Muscle of arm (tissue), 14 donors: ENCODE data around the gene MTA2. TPM values are rescaled to one million over a fixed set of nuclear protein-coding genes. Genes with fewer than 3 reads are reported as not detected.
A peak's percentile ranks its signal among the peaks of the same experiment; 100 is the strongest.
"Not testable (repeated sequence)": the region's sequence is repeated elsewhere in the genome, so short reads cannot be mapped to it uniquely, and the experiment has no call there.

Source experiments
- DNase-seq: peaks from one replicate; pipeline ENCODE4 v3.0.0-alpha.2; 2013
- long read RNA-seq, 11 donors: transcript quantifications; one replicate each; lab custom pipeline, GENCODE V29; 2026
- polyA plus RNA-seq, 12 donors: library from polyadenylated mRNA; unstranded; fragments of 120-200 nt; gene quantifications; one replicate each; pipeline ENCODE4 v1.2.1, GENCODE V29; 2013; ENCODE audit not compliant: insufficient read length in 12 of 12

Gene MTA2
- polyA plus RNA-seq, result 100 to 1,000 TPM in 1 of 12 donors, 10 to 100 TPM in 11; 29.1 to 168 (median 45.1) TPM
- long read RNA-seq, donor 1, partial matches to known transcripts, result 12 of 13 reads
- long read RNA-seq, donor 1, other reads (novel, unspliced or antisense), result 0 of 13 reads
- long read RNA-seq, donor 2, partial matches to known transcripts, result 0 of 1 reads
- long read RNA-seq, donor 2, other reads (novel, unspliced or antisense), result 0 of 1 reads
- long read RNA-seq, donor 3, result 0 reads
- long read RNA-seq, donor 4, partial matches to known transcripts, result 0 of 1 reads
- long read RNA-seq, donor 4, other reads (novel, unspliced or antisense), result 0 of 1 reads
- long read RNA-seq, donor 5, result 0 reads
- long read RNA-seq, donor 6, partial matches to known transcripts, result 7 of 7 reads
- long read RNA-seq, donor 6, other reads (novel, unspliced or antisense), result 0 of 7 reads
- long read RNA-seq, donor 7, partial matches to known transcripts, result 0 of 1 reads
- long read RNA-seq, donor 7, other reads (novel, unspliced or antisense), result 0 of 1 reads
- long read RNA-seq, donor 8, partial matches to known transcripts, result 6 of 9 reads
- long read RNA-seq, donor 8, other reads (novel, unspliced or antisense), result 0 of 9 reads
- long read RNA-seq, donor 9, result 0 reads
- long read RNA-seq, donor 10, result 0 reads
- long read RNA-seq, donor 11, partial matches to known transcripts, result 0 of 3 reads
- long read RNA-seq, donor 11, other reads (novel, unspliced or antisense), result 0 of 3 reads

- DNase-seq, result peak; percentile 98
Measured at GRCh38 chr11:62601372-62602140, at the start of gene MTA2. TSS of gene MTA2 (minus strand) at chr11:62601865. CDS start at chr11:62601450, 415 bp downstream.

- DNase-seq, result not testable (repeated sequence)
Measured at GRCh38 chr11:62650283-62650682, 48.6 kb upstream of the MTA2 start.

- no peak for DNase-seq
Measured at GRCh38 chr11:62649486-62649885, 47.8 kb upstream of the MTA2 start.

GRCh38 chr11:62648967-62649364 is 47.3 kb upstream of the MTA2 start:
- DNase-seq, result no peak

GRCh38 chr11:62648185-62648966 is 46.7 kb upstream of the MTA2 start:
- no peak for DNase-seq

GRCh38 chr11:62647609-62648005 is 45.9 kb upstream of the MTA2 start:
- DNase-seq, result no peak

- no peak for DNase-seq
Measured at GRCh38 chr11:62646825-62647608, 45.4 kb upstream of the MTA2 start.

GRCh38 chr11:62645946-62646824 is 44.5 kb upstream of the MTA2 start, which contains the start of gene GANAB:
TSS of gene GANAB (minus strand) at chr11:62646613. CDS start at chr11:62646599, 14 bp downstream.
- DNase-seq, result peak; percentile 99

GRCh38 chr11:62645671-62645945 is 43.9 kb upstream of the MTA2 start:
- DNase-seq, result no peak

- no peak for DNase-seq
Measured at GRCh38 chr11:62644220-62644619, 42.6 kb upstream of the MTA2 start.

GRCh38 chr11:62632492-62632891 is 30.8 kb upstream of the MTA2 start:
- DNase-seq, result no peak

- DNase-seq, result no peak
Measured at GRCh38 chr11:62627713-62628112, 26.0 kb upstream of the MTA2 start.

- DNase-seq, result no peak
Measured at GRCh38 chr11:62622476-62623089, 20.9 kb upstream of the MTA2 start.

GRCh38 chr11:62621567-62622470 is 20.2 kb upstream of the MTA2 start, which contains the start of gene B3GAT3:
TSS of gene B3GAT3 (minus strand) at chr11:62621986. CDS start at chr11:62621947, 39 bp downstream.
- DNase-seq, result peak; percentile 94

GRCh38 chr11:62621027-62621566 is 19.4 kb upstream of the MTA2 start:
- no peak for DNase-seq

- not testable (repeated sequence) for DNase-seq
Measured at GRCh38 chr11:62616957-62617356, 15.3 kb upstream of the MTA2 start.

- DNase-seq, result no peak
Measured at GRCh38 chr11:62615521-62615920, 13.9 kb upstream of the MTA2 start.

- DNase-seq, result no peak
Measured at GRCh38 chr11:62614275-62614674, 12.6 kb upstream of the MTA2 start.
